Mucosa of rectum (tissue), 2 donors: ENCODE measurements around the gene RBM14.
A peak's percentile ranks its signal among the peaks of the same experiment; 100 is the strongest.
"Not testable (repeated sequence)": the region's sequence is repeated elsewhere in the genome, so short reads cannot be mapped to it uniquely, and the experiment has no call there.

ENCODE experiments used
- H3K27ac ChIP-seq, 2 donors: one replicate each; pipeline ENCODE4 v1.7.0; 2013; ENCODE audit warnings: inconsistent platforms in 2 of 2, low read depth in 2 of 2, low read length in 2 of 2
- H3K27me3 ChIP-seq, 2 donors: one replicate each; pipeline ENCODE4 v1.7.0; 2013; ENCODE audit warnings: low read length in 2 of 2; ENCODE audit not compliant: control insufficient read depth in 2 of 2, insufficient read depth in 2 of 2
- H3K36me3 ChIP-seq, 2 donors: one replicate each; pipeline ENCODE4 v1.7.0; 2013; ENCODE audit warnings: low read length in 2 of 2; ENCODE audit not compliant: control insufficient read depth in 2 of 2, insufficient read depth in 2 of 2
- H3K4me1 ChIP-seq, 2 donors: one replicate each; pipeline ENCODE4 v1.7.0; 2013; ENCODE audit warnings: low read length in 2 of 2, mild to moderate bottlenecking in 1 of 2; ENCODE audit not compliant: control insufficient read depth in 2 of 2, insufficient read depth in 2 of 2
- H3K4me3 ChIP-seq, 2 donors: one replicate each; pipeline ENCODE4 v1.7.0; 2013; ENCODE audit warnings: low read length in 2 of 2
- H3K9ac ChIP-seq, 2 donors: one replicate each; pipeline ENCODE4 v1.7.0; 2013; ENCODE audit warnings: low read length in 2 of 2, low read depth in 1 of 2, mild to moderate bottlenecking in 1 of 2
- H3K9me3 ChIP-seq, 2 donors: one replicate each; pipeline ENCODE4 v1.7.0; 2013; ENCODE audit warnings: low read length in 2 of 2; ENCODE audit not compliant: control insufficient read depth in 2 of 2
- donor health status: healthy.
- donor health status: Normal muscosa, but diverticular disease.

Gene RBM14

GRCh38 chr11:66629356-66629755 is 12.9 kb downstream of the RBM14 start:
- H3K9ac ChIP-seq = no peak overlapping the region
- H3K27me3 ChIP-seq = no peaks in the 10 kb centered on the region
- H3K4me1 ChIP-seq = no peaks in the 10 kb centered on the region
- no peaks in the 10 kb centered on the region for H3K9me3 ChIP-seq
- H3K4me3 ChIP-seq = no peak overlapping the region
- no peak overlapping the region for H3K27ac ChIP-seq
- peaks cover 52% of the 10 kb centered on the region in 2 donors for H3K36me3 ChIP-seq

GRCh38 chr11:66631883-66632282 is 15.5 kb downstream of the RBM14 start:
- no peaks in the 10 kb centered on the region for H3K4me1 ChIP-seq
- no peak overlapping the region for H3K4me3 ChIP-seq
- no peak overlapping the region for H3K27ac ChIP-seq
- H3K36me3 ChIP-seq = peaks cover 26 to 27% of the 10 kb centered on the region in 2 donors
- no peak overlapping the region for H3K9ac ChIP-seq
- H3K27me3 ChIP-seq = no peaks in the 10 kb centered on the region
- no peaks in the 10 kb centered on the region for H3K9me3 ChIP-seq

- Histone ChIP-seq H3K27ac (no peak overlapping the region), H3K9ac (no peak overlapping the region), H3K4me1 (peaks cover 3 to 7% of the 10 kb centered on the region in 2 donors), H3K9me3 (no peaks in the 10 kb centered on the region), H3K4me3 (no peak overlapping the region), H3K27me3 (no peaks in the 10 kb centered on the region), H3K36me3 (peaks cover 16 to 17% of the 10 kb centered on the region in 2 donors)
These were observed 16.5 kb downstream of the RBM14 start for GRCh38 chr11:66632952-66633351.

- Histone ChIP-seq H3K27ac (no peak overlapping the region), H3K4me1 (peaks cover 23 to 33% of the 10 kb centered on the region in 2 donors), H3K9ac (no peak overlapping the region), H3K27me3 (no peaks in the 10 kb centered on the region), H3K9me3 (no peaks in the 10 kb centered on the region), H3K4me3 (no peak overlapping the region), H3K36me3 (peaks cover 9 to 17% of the 10 kb centered on the region in 2 donors)
These were observed 20.0 kb downstream of the RBM14 start for GRCh38 chr11:66636411-66636810.

GRCh38 chr11:66637557-66638176 is 21.2 kb downstream of the RBM14 start:
- peak overlapping the region; percentile 82 to 85 for H3K4me3 ChIP-seq
- peak overlapping the region; percentile 78 to 80 for H3K27ac ChIP-seq
- H3K36me3 ChIP-seq = peaks cover 16 to 20% of the 10 kb centered on the region in 2 donors
- H3K9me3 ChIP-seq = no peaks in the 10 kb centered on the region
- peaks cover 31 to 45% of the 10 kb centered on the region in 2 donors for H3K4me1 ChIP-seq
- no peaks in the 10 kb centered on the region for H3K27me3 ChIP-seq
- H3K9ac ChIP-seq = peak overlapping the region; percentile 43 to 67

GRCh38 chr11:66638177-66639065 is 22.0 kb downstream of the RBM14 start, which contains the start of gene RBM4:
RBM4 (plus strand) TSS chr11:66638703; CDS start chr11:66639712, 1,009 bp downstream.
- no peaks in the 10 kb centered on the region for H3K27me3 ChIP-seq
- H3K27ac ChIP-seq = peak within 1 kb of the TSS; percentile 90 to 95
- no peaks in the 10 kb centered on the region for H3K9me3 ChIP-seq
- peak within 1 kb of the TSS; percentile 85 to 99 for H3K4me3 ChIP-seq
- peaks cover 24 to 27% of the 10 kb centered on the region in 2 donors for H3K36me3 ChIP-seq
- H3K4me1 ChIP-seq = peaks cover 34 to 46% of the 10 kb centered on the region in 2 donors
- peak within 1 kb of the TSS; percentile 94 to 95 for H3K9ac ChIP-seq

GRCh38 chr11:66639066-66639813 is 22.8 kb downstream of the RBM14 start:
- Histone ChIP-seq H3K36me3 (peaks cover 32 to 35% of the 10 kb centered on the region in 2 donors), H3K4me1 (peaks cover 40 to 52% of the 10 kb centered on the region in 2 donors)

GRCh38 chr11:66639814-66640340 is 23.4 kb downstream of the RBM14 start:
- H3K27me3 ChIP-seq, H3K27ac ChIP-seq, H3K9ac ChIP-seq, H3K9me3 ChIP-seq: not testable (repeated sequence)
- peaks cover 38 to 40% of the 10 kb centered on the region in 2 donors for H3K36me3 ChIP-seq
- peaks cover 42 to 52% of the 10 kb centered on the region in 2 donors for H3K4me1 ChIP-seq
- H3K4me3 ChIP-seq = peak overlapping the region in 1 of 2 donors; percentile 85

More at GRCh38 chr11:66639066-66639813, 22.8 kb downstream of the RBM14 start:
- H3K9me3 ChIP-seq = no peaks in the 10 kb centered on the region
- H3K4me3 ChIP-seq = peak overlapping the region; percentile 85 to 99
- H3K27ac ChIP-seq = peak overlapping the region; percentile 90 to 95
- H3K27me3 ChIP-seq = no peaks in the 10 kb centered on the region
- H3K9ac ChIP-seq = peak overlapping the region; percentile 94 to 95

- H3K27ac ChIP-seq = no peak overlapping the region
- no peaks in the 10 kb centered on the region for H3K27me3 ChIP-seq
- H3K9ac ChIP-seq = no peak overlapping the region
- peaks cover 43 to 52% of the 10 kb centered on the region in 2 donors for H3K4me1 ChIP-seq
- H3K4me3 ChIP-seq = peak overlapping the region; percentile 35 to 85
- no peaks in the 10 kb centered on the region for H3K9me3 ChIP-seq
- peaks cover 58 to 59% of the 10 kb centered on the region in 2 donors for H3K36me3 ChIP-seq
These were observed 25.4 kb downstream of the RBM14 start for GRCh38 chr11:66641834-66642233.
